H1 (cell line): ENCODE measurements around the gene AURKAIP1.

Experiments used
- CHD1 ChIP-seq: IDR thresholded peaks from 2 replicates; pipeline ENCODE4 v1.6.1; 2012; ENCODE audit warnings: low read depth, low read length, improper control_type of control experiment
- EP300 ChIP-seq, 2 experiments: IDR thresholded peaks; 1 replicate in 1 of 2; 2 replicates in 1 of 2; pipeline ENCODE4 v1.6.1; 2011 to 2012; ENCODE audit warnings: low read depth in 2 of 2, low read length in 2 of 2, mild to moderate bottlenecking in 2 of 2, borderline replicate concordance in 1 of 2, inconsistent platforms in 1 of 2, moderate library complexity in 1 of 2
- EZH2 ChIP-seq: fragments of 200-600 bp; sonication (generic); IDR thresholded peaks from 2 replicates; pipeline ENCODE4 v1.7.1; 2012; ENCODE audit warnings: low read depth, mild to moderate bottlenecking, moderate library complexity, low read length, inconsistent platforms; ENCODE audit not compliant: severe bottlenecking
- POU5F1 ChIP-seq: IDR thresholded peaks from 2 replicates; pipeline ENCODE4 v1.6.1; 2011; ENCODE audit warnings: low read depth, mild to moderate bottlenecking, low read length, moderate library complexity
- SP1 ChIP-seq: IDR thresholded peaks from 2 replicates; pipeline ENCODE4 v1.6.1; 2011; ENCODE audit warnings: low read depth, low read length
- TBP ChIP-seq: IDR thresholded peaks from 2 replicates; pipeline ENCODE4 v1.6.1; 2011; ENCODE audit warnings: low read depth, low read length, improper control_type of control experiment
- TEAD4 ChIP-seq: IDR thresholded peaks from 2 replicates; pipeline ENCODE4 v1.6.1; 2012; ENCODE audit warnings: low read depth, low read length, inconsistent platforms, mixed read lengths
- TF ChIP-seq, protein P1 (sequence below), 3 experiments: IDR thresholded peaks; 1 replicate in 2 of 3; 2 replicates in 1 of 3; pipeline versions ENCODE4 v1.5.1 to v1.6.1; 2011; ENCODE audit warnings: low read length in 3 of 3, mild to moderate bottlenecking in 3 of 3, inconsistent platforms in 2 of 3, low read depth in 1 of 3, moderate library complexity in 1 of 3; ENCODE audit not compliant: insufficient read depth in 1 of 3; ENCODE audit errors: control extremely low read depth in 1 of 3

DNA sequence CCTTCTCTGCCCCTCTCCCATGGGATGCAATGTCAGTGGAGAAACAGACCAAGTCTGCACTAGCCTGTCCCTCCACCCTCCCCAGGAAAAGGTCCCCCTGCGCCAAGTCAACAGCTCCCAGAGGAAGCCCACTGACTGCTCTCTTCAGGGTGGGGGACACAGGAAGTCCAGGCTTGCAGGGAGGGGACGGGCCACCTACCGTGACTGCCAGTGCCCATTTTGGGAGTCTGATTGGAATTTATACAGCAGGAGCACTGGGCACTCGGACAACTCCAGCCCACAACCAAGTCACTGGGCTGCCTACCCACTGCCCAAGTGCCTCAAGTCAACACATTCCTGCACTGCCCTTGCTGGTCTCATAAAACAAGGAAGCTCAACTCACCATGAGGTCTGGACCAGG is 18.0 kb upstream of the AURKAIP1 start:
- TF ChIP-seq SP1 (no peak), EP300 (IDR thresholded peaks at IDR 0.05; ENCODE audit: borderline replicate concordance in 1 of 2, low read depth in 2 of 2, low read length in 2 of 2) (no peak), POU5F1 (no peak), CHD1 (no peak), TEAD4 (no peak), EZH2 (no peak), TBP (no peak)
- TF ChIP-seq, protein P1, sequence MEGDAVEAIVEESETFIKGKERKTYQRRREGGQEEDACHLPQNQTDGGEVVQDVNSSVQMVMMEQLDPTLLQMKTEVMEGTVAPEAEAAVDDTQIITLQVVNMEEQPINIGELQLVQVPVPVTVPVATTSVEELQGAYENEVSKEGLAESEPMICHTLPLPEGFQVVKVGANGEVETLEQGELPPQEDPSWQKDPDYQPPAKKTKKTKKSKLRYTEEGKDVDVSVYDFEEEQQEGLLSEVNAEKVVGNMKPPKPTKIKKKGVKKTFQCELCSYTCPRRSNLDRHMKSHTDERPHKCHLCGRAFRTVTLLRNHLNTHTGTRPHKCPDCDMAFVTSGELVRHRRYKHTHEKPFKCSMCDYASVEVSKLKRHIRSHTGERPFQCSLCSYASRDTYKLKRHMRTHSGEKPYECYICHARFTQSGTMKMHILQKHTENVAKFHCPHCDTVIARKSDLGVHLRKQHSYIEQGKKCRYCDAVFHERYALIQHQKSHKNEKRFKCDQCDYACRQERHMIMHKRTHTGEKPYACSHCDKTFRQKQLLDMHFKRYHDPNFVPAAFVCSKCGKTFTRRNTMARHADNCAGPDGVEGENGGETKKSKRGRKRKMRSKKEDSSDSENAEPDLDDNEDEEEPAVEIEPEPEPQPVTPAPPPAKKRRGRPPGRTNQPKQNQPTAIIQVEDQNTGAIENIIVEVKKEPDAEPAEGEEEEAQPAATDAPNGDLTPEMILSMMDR (IDR thresholded peaks at IDR 0.05; ENCODE audit: control extremely low read depth in 1 of 3, insufficient read depth in 1 of 3, low read depth in 1 of 3, low read length in 3 of 3): no peak
